GM19239 (cell line): ENCODE data around the gene SLC17A5.
A peak's percentile ranks its signal among the peaks of the same experiment; 100 is the strongest.
"Not testable (repeated sequence)": the region's sequence is repeated elsewhere in the genome, so short reads cannot be mapped to it uniquely, and the experiment has no call there.

Experiments
- DNase-seq: peaks from one replicate; pipeline ENCODE4 v3.0.0; 2011; ENCODE audit warnings: low spot score; ENCODE audit not compliant: insufficient read length
- FAIRE-seq: peaks from 2 replicates; lab custom pipeline; 2011; peaks lifted over from hg19 to GRCh38; lab: Jason Lieb, UNC

The SLC17A5 gene

DNA sequence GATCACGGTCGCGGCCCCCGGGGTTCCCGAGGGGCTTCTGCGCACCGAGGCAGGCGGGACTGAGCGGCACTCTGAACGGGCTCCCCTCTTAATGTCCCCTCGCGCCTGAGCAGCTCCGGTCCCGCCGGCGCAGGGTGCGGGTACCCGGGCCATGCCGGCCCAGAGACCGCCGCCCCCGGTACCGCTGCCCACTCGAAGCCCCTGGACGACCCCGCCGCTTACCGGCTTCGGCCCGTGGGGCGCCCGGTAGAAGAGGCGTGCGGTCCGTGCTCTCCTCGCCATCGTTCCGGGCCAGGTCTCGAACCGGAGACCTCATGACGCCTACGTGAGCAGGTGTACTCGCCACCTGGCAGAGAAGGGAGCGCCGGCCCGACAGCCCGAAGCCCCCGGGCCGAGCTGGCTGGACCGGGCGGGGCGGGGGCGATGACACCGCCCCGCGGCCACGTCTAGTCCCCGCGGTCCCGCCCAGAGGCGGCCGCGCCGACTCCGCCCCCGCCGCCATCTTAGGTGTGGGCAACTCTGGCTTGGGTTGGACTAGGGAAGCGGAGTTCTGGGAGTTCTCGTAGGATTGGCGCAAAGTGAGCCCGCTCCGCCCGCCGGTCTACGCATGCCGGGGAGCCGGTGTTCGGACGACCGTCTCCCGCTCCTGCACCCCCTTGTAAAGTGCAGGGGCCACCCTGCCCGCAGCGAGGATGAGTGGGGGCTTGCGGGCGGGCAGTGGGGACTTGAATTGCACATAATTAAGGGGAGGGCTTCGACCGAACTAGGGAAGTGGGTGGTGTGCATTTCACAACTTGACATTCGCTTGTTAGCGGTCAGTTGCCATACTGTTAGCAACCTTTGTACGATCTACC is at the start of gene SLC17A5:
TSS of gene SLC17A5 (minus strand) at position 422 of the 854 bp plus-strand sequence. CDS start at position 316, 106 bp downstream.
- FAIRE-seq = peak; percentile 89

GRCh38 chr6:73703466-73703865 is 49.7 kb upstream of the SLC17A5 start:
- DNase-seq (no peak), FAIRE-seq (no peak)

More for the DNA sequence above, at the start of gene SLC17A5:
- DNase-seq = peak; percentile 82

DNA sequence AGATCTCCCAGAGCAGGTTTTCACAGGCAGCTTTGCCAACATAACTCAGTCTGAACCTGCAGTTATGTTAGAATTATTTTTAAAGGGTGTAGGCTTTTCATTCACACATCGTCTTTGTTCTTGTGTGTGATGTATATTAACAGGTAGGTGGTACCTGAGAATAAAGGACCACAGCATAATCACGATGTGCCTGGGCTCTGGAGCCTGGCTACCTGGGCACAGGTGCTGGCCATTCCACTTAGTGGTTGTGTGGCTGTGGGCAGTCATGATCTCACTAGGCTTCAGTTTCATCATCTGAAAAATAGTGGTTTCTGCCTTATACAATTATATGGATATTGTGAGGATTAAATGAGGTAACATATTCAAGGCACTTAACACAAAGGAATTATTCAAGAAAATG is 48.7 kb upstream of the SLC17A5 start:
- FAIRE-seq (no peak), DNase-seq (no peak)

- FAIRE-seq (no peak), DNase-seq (no peak)
Measured at GRCh38 chr6:73699676-73700459, 46.1 kb upstream of the SLC17A5 start.

DNA sequence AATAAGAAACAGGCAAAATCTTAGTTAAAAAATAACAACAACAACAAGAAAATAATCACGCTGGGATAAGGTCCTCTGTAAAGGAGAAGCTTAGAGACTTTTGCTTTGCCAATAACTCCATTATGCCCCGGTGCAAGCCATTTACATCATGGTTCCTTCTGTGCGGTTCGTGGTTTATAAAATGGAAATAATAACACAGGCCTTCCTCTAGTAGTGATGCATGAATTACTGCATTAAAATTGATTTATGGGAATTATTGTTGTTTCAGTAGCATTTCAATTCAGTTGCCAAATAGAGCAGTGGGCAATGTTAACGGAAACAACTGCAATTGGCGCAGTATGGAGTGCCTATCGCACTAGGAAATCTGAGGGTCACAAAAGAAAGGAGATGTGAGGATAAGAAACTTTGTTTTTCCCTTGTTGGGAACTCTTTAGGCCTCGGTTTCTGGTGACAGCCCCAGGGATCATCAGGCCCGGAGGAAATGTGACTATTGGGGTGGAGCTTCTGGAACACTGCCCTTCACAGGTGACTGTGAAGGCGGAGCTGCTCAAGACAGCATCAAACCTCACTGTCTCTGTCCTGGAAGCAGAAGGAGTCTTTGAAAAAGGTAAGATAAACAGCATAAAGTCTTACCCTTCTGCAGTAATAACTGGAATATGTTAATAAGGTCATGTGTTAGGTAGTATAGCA is 43.3 kb upstream of the SLC17A5 start:
- peak; percentile 87 for FAIRE-seq
- DNase-seq = no peak

- FAIRE-seq (peak; percentile 49), DNase-seq (no peak)
Measured at GRCh38 chr6:73695619-73696421, 42.0 kb upstream of the SLC17A5 start, which contains the start of gene CD109. Gene CD109 (plus strand): TSS chr6:73696203. CDS start chr6:73696216, 13 bp downstream.

DNA sequence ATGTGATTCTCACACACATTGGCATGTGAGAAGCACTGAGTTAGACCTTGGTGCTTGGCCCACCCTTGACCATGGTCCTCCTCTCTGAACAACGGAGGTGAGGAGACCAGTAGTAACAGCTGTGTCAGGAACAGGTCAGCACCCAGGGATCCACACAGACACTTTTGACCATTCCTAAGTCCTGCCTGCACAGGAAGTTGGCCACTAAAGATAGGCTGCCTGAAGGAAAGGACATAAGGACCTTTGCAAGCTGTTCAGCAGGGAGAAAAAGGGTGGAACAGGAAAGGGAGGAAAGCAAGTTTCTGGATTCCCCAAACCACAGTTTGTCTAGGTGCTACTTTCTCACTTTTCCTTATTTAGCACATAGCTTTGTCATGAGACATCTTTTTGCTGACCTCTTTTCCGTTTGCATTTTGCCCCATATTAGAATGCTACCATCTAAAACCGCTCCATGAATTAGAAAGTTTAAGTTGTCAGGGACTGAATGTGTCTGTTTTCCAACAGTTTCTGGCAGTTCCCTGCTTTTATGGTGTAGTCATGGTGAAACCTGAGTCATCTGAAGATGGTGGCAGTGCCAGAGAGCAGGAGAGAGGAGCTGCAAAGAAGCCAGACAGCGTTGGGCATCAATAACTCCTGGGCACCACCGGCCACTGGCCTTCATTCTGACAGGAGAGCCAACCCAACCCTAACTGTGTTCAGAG is 41.1 kb upstream of the SLC17A5 start:
- no peak for DNase-seq
- no peak for FAIRE-seq

DNA sequence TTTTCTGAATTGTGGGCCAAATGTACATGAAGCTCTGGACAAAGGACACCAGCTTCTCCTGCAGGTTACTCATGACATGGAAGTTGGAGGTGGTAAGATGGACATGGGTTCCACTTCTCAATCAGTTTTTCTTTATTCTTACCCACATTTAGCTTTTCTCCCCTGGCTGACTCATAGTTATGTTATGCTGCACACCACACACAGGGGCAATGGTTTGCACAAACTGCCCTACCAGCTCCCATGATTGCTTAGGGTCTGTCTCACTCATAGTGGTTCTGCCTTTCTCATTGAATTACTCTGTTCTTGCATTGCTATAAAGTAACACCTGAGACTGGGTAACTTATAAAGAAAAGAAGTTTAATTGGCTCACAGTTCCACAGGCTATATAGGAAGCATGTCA is 37.7 kb upstream of the SLC17A5 start:
- no peak for FAIRE-seq
- no peak for DNase-seq

- no peak for FAIRE-seq
- DNase-seq = no peak
Measured at GRCh38 chr6:73690056-73690455, 36.3 kb upstream of the SLC17A5 start.

- FAIRE-seq (no peak), DNase-seq (no peak)
Measured at GRCh38 chr6:73688351-73688750, 34.6 kb upstream of the SLC17A5 start.

DNA sequence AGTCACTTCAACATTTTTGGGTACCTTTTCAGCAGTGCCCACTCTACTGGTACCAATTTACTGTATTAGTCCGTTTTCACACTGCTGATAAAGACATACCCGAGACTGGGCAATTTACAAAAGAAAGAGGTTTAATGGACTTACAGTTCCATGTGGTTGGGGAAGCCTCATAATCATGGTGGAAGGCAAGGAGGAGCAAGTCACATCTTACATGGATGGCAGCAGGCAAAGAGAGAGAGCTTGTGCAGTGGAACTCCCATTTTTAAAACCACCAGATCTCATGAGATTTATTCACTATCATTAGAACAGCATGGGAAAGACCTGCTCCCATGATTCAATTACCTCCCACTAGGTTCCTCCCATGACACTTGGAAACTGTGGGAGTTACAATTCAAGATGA is 29.8 kb upstream of the SLC17A5 start:
- FAIRE-seq = not testable (repeated sequence)

DNA sequence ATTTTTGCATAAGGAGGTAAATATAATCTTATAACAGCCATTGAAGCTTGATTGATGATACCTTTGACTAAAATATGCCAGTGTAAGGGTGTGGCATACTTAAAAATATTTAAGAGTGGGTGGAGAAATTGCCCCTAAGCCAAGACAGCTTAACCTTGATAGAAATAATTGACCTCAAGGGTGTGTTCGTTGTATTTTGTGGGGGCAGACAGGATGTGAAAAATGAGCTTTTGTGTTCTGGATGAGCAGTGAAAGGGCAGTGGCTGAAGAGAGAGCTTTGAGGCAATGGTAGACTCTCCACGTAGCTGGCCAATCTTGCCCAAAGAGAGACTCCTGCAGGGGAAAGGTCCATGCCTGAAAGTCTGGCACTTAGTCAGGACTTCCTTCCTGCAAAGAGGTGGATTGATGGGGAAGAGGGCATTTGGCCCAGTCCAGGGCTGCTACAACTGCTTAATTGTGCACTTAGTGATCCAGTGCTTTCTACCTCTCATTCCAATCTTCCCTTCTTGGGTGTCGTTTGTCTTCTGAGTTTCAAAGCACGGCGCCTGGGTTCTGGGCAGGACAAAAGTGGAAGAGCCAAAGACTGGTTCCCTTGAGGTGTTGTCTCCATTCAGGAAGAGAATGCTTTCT is 26.6 kb upstream of the SLC17A5 start:
- FAIRE-seq = no peak
- no peak for DNase-seq

More for the DNA sequence above, 29.8 kb upstream of the SLC17A5 start:
- DNase-seq = not testable (repeated sequence)

- not testable (repeated sequence) for DNase-seq, FAIRE-seq
Measured at GRCh38 chr6:73679846-73680245, 26.1 kb upstream of the SLC17A5 start.

DNA sequence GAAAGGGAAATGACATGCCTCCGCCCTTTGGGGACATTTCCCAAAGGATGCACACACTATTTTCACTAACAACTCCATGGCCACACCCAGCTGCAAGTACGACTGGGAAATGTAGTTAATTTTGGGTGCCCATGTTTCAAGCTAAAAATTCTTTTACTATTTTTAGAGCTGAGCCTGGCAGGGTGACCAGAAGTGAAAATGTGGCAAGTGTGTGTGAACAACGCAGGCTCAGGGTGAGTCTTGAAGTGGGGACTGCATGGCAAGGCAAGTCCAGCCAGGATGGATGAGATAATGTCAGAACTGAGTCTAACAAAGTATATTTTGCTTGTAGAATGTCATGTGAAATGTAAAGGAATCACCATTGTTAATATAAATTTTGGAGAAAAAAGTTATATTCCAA is 25.2 kb upstream of the SLC17A5 start:
- FAIRE-seq = no peak
- DNase-seq = no peak

DNA sequence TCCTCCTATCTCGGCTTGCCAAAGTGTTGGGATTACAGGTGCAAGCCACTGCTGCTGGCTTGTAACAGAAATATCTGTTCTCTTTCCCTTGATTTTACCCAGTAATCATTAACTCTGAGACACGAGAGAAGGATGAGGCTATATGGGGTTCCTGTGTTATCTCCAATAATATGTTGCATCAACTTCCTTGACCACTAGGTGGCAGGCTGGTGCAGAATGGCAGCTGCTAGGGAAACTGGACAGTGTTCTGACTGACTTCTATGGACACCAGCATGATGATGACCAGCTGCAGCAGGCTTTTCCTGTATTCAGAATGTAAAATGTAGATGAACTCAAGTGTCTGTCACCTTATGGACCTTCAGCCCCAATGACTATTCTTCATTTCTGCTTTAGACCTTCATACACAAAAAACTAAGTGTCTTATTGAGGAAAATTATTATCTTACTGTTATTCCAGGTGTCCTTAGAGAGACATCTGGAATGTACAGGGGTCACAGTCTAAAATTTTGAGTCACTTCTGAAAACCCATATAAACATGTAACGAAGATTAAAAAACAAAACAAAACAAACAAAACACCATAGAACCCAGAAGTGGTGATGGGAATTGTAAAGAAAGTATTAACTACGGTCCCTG is 21.8 kb upstream of the SLC17A5 start:
- FAIRE-seq (peak; percentile 88), DNase-seq (peak; percentile 65)

DNA sequence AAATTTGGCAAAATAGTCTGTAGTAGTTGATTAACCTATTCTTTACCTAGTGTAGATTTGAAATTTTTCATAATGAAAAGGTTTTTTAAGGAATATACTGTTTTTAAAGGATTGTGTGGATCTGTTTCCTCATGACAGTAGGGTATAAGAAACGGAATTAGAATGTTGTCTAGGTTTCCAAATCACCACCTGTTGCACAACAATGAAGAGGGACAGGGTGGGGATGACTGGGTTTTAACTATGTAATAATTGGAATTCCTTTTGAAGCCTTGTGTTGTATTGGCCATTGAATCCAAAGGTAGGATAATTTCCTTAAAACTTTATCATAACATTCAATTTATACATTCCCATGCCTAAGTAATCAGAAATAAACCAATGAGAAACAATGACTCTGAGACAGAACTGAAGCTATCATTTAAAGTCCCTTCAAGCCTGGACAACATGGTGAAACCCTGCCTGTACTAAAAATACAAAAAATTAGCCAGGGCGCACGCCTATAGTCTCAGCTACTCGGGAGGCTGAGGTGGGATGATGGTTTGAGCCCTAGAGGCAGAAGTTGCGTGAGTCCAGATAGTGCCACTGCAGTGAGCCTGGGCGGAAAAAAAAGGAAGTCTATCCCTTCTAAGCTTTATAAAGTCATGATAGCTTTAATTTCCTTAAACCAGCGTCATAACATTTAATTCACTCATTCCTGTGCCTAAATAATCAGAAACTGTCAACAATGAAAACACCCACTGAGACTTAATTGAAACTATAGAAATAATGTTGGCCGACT is 18.3 kb upstream of the SLC17A5 start:
- no peak for DNase-seq
- no peak for FAIRE-seq

GRCh38 chr6:73669005-73669404 is 15.2 kb upstream of the SLC17A5 start:
- FAIRE-seq (no peak), DNase-seq (no peak)
